GM19351 (cell line): ENCODE measurements around the gene SEMA3F.

Experiments
- ATAC-seq: cut with Tn5 transposase; IDR thresholded peaks from one replicate; pipeline ENCODE4 v1.9.1; 2021; ENCODE audit warnings: mild to moderate bottlenecking, moderate library complexity; ENCODE audit not compliant: unreplicated experiment

The SEMA3F gene

DNA sequence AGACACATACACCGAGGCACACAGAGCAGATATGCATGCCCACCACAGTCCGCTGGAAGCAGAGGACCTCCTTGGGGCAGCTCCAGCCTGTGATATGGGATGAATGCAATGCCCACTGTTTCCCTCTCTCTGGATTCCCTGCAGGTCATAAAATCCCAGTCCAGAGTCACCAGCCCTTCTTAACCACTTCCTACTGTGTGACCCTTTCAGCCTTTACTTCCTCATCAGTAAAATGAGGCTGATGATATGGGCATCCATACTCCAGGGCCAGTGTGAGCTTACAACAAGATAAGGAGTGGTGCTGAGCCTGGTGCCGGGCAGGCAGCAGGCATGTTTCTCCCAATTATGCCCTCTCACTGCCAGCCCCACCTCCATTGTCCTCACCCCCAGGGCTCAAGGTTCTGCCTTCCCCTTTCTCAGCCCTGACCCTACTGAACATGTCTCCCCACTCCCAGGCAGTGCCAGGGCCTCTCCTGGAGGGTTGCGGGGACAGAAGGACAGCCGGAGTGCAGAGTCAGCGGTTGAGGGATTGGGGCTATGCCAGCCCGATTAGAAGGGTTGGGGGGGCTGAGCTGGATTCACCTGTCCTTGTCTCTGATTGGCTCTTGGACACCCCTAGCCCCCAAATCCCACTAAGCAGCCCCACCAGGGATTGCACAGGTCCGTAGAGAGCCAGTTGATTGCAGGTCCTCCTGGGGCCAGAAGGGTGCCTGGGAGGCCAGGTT is 36.0 kb downstream of the SEMA3F start, which contains the start of gene GNAT1:
Gene GNAT1, plus strand, starts transcription at position 675 of the 725 bp plus-strand sequence. CDS start 116 bp downstream, outside the sequence.
- no peak for ATAC-seq

DNA sequence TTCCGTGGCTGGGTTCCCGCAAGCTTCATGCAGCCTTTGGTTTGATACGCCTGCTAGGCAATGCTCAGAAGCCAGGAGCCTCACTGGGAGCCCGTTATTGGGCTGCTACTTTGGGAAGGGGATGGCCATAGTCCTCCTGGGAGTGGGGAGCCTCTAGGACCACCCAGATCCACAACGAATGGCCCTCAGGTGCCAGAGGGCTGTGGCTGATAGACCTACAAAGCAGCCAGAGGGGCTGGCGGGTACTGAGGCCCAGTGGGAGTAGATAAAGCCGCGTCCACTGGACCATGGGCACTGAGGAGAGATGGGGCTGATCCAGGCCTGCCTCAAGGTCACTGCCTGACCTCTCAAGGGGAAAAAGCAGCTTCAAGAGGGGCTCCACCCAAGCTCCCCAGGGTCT is 37.0 kb downstream of the SEMA3F start:
- ATAC-seq: no peak

DNA sequence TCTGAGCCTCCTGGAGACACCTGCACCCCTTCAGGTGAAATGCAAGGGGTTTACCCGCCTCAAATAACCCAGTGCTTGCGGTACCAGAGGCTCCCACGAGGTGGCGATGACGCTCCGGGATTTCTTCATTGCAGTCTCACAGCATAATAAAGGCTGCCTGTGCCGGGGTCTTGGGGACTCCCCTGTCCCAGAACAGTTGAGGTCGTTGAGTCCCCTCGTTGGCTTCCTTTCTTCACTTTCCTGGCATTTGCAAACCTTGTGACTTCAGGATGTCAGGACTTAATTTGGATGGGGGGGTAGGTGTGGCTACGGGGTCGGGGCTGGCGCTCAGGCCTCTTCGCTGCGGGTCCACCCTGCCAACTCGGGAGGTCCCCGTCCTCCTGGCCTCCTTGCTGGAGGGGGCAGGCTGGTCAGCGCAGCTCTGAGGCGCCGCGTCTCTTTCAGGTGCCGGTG is 37.6 kb downstream of the SEMA3F start:
- no peak for ATAC-seq

DNA sequence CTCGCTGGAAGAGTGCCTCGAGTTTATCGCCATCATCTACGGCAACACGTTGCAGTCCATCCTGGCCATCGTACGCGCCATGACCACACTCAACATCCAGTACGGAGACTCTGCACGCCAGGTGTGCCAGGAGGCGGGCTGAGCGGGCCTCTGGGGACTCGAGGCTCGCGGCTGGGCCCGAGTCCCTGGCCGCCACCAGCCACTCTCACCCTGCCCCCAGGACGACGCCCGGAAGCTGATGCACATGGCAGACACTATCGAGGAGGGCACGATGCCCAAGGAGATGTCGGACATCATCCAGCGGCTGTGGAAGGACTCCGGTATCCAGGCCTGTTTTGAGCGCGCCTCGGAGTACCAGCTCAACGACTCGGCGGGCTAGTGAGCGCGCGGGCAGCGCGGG is 38.2 kb downstream of the SEMA3F start:
- ATAC-seq: no peak

DNA sequence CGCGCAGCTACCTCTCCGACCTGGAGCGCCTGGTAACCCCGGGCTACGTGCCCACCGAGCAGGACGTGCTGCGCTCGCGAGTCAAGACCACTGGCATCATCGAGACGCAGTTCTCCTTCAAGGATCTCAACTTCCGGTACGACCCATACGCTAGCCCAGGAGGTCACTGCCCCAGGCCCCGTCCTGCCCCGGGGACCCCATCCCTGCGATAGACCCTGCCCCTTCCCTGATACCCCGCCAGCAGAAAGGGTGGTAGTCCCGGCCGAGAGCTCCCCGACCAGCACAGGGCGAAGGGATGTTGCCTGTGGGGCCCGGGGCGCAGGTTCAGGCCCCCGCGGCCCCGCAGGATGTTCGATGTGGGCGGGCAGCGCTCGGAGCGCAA is 38.6 kb downstream of the SEMA3F start:
- no peak for ATAC-seq

DNA sequence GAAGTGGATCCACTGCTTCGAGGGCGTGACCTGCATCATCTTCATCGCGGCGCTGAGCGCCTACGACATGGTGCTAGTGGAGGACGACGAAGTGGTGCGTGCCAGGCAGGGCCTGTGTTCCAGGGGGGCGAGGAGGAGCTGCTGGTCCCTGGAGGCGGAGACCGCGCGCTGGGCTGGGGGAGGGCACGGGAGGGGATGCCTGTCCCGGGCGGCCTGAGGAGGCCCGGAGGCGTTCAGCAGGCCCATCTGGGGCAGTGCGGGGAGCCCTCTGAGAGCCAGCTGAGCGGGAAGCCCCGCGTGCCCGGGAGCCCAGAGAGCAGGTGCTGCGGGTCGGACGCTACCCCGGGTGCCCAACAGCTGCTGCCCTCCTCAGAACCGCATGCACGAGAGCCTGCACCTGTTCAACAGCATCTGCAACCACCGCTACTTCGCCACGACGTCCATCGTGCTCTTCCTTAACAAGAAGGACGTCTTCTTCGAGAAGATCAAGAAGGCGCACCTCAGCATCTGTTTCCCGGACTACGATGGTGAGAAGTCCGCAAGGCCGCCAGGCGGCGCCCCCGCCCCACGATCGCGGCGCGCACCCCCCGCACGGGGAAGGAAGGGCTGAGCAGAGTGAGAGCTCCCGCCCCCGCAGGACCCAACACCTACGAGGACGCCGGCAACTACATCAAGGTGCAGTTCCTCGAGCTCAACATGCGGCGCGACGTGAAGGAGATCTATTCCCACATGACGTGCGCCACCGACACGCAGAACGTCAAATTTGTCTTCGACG is 39.2 kb downstream of the SEMA3F start:
- ATAC-seq: no peak

DNA sequence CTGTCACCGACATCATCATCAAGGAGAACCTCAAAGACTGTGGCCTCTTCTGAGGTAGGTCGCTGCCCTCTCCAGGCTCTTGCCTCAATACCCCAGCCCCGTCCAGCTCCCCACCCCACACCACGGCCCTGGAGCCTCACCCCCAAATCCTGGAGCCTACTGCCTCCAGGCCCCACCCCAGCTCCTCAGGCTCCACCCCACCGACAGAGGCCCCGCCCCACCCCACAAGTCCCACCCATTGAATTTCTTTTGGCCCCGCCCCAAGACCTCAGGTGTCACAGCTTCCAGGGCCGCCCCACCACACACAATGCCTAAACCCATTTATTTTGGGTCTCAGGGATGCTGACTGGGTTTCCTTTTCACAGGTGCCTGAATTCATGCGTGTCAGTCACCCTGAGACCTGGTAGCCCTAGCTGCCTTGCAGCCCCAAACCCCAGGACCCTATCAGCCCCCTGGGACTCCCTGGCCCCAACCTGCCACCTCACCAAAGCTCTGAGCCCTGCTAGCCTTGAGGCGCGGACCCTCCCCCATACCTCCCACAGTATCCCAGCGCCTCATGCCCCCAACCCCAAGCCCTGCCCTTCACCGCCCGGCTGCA is 39.9 kb downstream of the SEMA3F start:
- ATAC-seq: no peak

DNA sequence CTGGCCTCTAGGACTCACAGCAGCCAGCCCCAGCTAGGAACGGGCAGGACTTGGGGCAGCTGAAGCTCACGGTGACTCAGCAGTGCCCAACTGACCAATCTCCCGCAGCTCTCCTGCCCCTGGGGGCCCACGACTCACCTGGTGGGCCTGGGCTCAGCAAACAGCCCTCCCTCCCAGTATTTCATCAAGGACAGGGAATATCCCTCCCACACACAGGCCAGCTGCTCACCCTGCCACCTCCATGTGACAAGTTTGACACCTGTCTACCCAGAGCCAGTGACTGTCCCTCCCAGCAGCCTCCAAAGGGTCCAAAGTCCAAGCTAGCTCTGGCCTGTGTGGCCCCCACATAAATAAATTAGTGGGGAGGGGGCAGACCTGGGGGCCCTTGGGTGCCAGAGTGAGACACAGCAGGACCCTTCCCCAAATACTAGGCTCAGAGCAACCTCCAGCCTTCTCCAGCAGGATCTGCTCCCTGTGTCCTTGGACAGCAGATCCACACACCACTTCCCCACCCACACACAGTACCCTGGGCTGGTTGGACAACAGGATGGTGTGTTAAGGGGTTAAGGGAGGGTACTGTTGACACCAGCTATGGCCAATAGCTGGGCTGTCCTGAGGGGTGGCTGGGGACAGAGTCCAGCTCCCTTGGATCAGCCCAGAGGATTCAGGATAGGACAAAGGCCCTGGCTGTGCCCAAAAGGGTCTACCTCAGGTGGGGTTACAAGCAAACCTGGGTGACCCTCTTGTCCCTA is 40.6 kb downstream of the SEMA3F start:
- ATAC-seq: no peak

DNA sequence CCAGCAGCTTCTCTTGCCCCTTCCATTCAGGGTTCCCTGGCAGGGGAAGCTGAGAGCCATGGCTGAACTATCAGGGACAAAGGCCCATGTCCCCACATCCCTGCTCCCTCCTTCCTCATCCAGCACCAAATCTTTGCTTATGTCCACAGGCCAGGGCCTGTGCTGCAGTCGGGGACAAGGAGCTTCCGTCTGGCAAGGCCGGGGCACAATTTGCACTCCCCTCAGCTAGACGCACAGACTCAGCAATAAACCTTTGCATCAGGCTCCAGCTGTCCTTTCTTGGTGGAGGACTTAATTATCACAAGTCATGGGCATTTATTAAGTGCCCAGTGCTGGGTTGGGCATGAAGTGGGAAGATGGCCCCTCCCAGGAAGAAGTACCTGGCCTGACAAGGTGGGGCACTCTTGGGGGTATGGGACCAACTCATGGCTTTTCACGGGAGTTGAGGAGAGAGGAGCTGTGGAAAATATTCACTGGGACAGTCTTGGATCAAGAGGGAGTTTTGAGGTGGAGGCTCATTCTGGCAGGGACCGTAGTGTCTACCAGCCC is 41.2 kb downstream of the SEMA3F start:
- no peak for ATAC-seq

DNA sequence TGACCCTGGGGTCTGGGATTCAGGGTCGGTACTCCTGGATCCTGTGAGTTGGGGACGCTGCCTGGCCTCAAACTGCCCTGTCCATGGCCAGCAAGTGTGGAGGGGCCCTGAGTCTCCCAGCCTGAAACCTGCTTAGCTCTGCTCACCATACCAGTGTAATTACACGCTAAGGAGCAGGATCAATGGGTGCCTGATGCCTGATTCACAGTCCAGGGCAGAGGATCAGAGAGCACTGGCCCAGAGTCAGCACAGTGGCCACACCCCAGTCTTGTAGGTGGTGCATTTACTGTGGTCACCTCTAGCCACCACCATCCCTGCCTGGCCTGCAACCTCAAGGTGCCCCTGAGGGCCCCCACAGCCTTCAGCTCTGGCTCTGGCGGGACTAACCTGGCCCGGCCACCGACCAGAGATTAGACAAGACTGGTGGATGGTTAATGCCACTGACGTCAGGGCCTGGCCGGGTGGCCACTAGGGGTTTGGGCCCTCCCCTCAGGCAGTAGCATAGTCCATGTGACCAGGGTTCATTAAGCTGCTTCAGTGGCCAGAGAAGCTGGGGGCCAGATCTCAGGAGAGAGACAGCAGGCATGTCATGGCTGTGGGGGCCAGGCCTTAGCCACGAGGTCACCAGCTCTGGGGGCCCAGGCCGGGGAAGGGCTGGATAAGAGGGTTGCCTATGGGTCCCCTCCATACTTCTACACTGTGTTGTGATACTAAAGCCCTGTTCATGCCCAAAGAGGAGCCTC is 46.6 kb downstream of the SEMA3F start:
- no peak for ATAC-seq

DNA sequence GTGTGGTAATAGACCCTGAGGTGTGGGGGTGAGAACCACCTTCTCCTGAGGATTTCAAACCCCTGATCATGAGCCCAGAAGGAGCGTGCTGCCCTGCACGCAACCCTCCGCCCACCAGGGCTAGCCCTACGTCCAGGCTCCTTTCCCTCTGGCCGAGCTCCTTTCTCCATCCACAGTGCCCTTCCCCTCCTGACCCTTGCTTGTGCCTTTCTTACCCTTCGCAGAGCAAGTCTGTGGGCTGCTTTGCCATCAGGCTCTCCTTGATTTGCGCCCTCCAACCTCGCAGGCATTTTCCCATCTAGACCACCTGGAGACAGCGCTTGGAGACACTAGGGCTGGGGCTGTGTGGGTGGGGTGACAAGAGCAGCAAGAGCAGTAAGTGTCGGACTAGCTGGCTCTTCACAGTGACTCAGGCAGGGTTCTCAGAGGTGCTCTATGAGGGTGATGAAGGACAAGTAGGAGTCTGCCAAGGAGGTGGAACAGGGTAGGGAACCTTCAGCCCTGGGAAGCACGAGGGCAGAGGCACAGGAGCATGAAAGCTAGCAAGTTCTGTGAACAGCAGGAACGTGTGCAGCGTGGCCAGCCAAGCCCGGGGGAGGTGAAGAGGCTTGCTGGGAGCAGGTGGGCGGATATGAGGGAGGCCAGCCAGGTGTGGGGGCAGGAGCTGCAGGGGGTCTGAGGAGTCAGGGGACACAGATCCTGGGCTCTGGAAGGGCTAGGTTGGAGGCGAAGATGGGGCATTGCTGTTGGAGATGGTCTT is 47.4 kb downstream of the SEMA3F start:
- ATAC-seq: no peak

DNA sequence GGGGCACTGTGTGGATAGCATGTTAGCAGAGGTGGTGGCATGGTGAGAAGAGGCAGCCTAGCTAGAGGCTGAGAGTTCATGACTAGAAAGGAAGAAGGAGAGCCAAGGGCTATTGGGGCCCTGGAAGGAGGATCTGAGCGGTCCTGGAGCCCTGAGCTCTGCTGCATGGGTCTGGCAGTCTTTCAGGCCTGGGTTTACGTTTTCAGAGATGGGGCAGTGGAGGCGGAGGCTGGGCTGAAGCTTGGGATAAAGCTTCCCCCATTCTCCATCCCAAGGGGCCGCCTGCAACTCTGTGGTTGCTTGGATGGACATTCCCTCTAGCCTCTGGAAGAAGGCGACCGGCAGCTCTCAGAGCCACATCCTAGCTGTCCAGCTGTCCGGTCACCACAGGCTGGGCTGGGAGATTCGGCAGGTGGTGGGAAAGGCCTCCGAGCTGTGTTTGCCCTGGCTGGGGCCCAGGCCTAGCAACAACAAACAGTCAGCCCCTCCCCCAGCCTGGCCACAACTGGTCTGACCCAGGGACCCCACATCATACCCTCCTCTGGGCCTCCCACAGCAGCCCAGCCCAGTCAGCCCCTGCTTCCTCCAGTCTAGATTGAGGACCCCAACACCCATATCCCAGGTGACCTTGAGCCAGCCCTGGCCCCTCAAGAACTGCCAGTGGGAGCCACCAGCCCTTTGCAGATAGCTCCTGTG is 48.1 kb downstream of the SEMA3F start:
- ATAC-seq: no peak

DNA sequence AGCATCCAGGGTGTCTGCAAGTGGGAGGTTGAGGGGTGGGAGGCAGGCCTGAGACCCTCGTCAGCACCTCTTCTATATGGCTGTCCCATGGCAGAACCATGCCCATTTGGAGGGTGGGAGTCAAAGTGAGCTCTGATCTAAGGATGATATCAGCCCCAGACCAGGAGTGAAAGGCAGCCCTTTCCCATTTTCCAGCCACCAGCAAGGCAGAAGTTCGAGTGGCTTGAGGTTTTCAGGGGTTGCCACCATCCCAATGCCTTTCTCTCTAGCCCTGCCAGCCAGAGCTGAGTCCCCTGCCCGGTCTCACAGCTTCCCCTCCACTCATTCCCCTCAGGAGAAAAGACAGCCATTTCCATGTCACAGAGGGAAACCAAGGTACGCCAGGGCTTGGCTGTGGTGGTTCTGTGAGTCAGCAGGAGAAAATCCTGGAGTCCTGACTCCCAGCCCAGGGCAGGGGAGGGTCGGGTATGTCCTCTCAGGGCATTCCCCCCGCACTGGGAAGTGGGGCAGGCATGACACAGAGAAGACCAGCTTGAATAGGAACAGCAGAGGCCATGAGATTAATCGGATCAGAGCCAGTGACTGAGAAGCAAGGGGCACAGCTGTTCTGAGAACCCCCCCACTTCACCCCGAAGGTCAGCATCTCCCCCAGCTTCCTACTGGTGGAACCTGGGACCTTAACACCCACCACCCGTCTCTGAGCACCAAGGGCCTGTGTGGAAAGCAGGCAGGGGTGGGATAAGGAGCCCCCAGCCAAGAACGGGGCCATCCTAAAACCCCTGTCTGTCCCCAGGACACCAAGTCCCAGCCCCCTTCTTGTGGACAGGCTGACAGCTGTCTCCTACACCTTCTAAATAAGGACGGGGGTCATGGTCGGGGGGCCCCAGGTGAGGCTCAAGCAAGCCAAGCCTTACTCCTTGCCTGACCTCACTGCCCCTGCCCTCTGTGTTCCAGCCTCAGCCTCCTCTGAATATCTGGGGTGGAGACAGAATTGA is 49.0 kb downstream of the SEMA3F start:
- no peak for ATAC-seq

DNA sequence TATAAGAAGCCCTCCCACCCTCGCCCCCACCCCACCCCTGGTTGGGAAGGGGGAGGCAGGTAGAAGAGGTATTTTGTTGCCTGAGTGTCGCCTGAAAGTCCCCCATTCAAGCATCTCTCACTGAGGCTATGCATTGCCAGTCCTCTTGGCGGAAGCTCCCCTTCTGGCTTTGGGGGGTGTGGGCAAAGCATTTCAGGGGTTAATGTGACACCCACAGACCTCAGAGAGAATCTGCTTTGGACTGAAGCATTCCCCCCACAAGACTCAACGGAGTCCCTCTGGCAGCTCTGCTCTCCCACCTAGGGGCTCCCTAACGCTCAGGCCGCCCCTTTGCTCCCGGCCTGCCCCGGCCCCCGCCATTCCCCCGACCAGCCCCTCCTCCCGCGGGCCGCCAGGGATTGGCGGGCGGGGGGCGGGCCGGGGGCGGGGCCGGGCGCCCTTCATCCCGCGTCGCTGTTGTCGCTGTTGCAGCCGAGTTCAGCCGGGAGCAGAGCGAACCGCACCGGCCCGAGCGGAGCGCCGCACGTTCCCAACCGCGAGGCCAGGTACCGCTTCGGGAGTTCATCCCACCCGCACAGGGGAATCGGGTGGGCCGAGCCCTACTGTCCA is 49.8 kb downstream of the SEMA3F start, which contains the start of gene SLC38A3:
Gene SLC38A3, plus strand, starts transcription at position 468 of the 609 bp plus-strand sequence. CDS start 8,929 bp downstream, outside the sequence.
- ATAC-seq: no peak

DNA sequence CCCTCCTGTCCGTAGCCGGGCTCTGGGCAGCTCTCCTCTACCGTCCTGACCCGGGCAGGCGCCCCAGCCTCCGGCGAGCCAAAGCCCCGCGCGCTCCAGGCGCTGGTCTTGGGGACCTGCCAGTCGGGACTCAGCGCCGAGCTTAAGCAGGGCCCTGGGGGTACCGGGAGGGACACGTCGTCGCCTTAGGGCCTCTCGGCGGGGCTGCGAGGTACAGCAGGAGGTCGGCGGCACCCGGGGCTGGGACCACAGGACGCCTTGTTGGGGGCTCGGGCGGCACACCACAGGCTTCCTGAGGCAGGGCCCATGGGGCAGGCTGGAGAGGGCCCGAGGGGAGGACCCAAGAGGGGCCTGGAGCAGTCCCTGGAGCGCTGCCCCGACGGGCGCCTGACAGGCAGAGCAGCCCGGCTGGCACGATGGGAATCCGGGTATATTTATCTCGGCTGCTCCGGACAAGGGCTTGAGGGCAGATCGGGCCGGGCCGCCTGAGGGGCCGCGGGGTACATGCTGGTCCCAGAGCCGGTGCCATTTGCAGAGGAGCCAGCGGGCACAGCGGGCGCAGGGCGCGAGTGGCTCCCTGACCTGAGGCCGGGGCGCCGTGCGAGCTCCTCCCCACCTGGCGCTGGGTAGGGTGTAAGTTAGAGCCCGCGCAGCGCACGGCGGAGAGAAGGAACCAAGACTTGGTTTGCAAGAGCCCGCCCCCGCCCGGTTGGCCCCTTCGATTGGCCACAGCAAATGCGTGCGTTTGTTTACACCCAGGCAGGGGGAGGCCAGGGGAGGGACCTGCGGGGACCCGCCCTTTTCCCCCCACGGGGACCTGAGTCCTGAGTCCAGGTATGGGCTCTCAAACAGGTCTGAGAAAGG is 50.5 kb downstream of the SEMA3F start:
- ATAC-seq: no peak
